Endothelial cell of umbilical vein (primary cell): ENCODE measurements around the gene ABCC1.

Source experiments
- EZH2 ChIP-seq: IDR thresholded peaks from 2 replicates; pipeline ENCODE4 v1.6.1; 2012; ENCODE audit warnings: borderline replicate concordance, low read depth, mild to moderate bottlenecking, moderate library complexity, low read length, inconsistent platforms; ENCODE audit not compliant: severe bottlenecking
- POLR2A ChIP-seq: IDR thresholded peaks from 2 replicates; pipeline ENCODE4 v1.6.1; 2012; ENCODE audit warnings: low read depth, mild to moderate bottlenecking, control low read depth, low read length
- TF ChIP-seq, protein P1 (sequence below), 2 donors: IDR thresholded peaks; 1 replicate in 1 of 2; 2 replicates in 1 of 2; pipeline ENCODE4 v1.5.1; 2011; ENCODE audit warnings: low read length in 2 of 2, mild to moderate bottlenecking in 2 of 2, moderate library complexity in 2 of 2, control low read depth in 1 of 2, inconsistent platforms in 1 of 2, low read depth in 1 of 2; ENCODE audit not compliant: insufficient read depth in 1 of 2; ENCODE audit errors: extremely low read depth in 1 of 2
- TF ChIP-seq, protein P2 (sequence below): IDR thresholded peaks from 2 replicates; pipeline ENCODE4 v1.6.1; 2011; ENCODE audit not compliant: insufficient read depth, insufficient read length

DNA sequence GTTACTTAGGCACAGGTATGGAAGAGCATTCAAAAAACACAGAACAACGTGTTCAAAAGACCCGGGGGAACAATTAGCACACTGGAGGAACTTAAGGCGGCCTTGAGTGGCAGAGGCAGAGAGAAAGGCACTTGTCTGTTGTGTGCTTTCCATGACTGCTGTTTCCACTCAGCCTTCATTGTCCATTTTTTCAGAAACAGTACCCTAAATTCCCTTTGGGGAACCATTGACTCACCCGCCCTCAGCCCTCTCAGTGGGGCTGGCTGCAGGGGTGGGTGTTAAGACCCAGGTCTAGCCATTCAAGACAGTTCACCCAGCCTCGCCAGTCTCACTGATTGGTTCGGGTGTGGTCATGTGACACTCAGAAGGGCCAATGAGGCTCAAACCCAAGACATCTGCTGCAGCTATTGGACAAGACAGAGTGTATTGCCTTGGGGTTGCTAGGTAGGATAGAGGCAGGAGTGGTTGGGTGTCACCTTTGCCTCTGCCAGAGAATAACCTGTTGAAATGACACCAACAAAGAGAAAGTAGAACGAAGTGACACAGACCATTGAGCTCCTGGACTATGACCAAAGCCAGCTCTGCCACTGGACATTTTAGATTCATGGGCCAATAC lies 41.4 kb upstream of the ABCC1 start:
- TF ChIP-seq, protein P1, sequence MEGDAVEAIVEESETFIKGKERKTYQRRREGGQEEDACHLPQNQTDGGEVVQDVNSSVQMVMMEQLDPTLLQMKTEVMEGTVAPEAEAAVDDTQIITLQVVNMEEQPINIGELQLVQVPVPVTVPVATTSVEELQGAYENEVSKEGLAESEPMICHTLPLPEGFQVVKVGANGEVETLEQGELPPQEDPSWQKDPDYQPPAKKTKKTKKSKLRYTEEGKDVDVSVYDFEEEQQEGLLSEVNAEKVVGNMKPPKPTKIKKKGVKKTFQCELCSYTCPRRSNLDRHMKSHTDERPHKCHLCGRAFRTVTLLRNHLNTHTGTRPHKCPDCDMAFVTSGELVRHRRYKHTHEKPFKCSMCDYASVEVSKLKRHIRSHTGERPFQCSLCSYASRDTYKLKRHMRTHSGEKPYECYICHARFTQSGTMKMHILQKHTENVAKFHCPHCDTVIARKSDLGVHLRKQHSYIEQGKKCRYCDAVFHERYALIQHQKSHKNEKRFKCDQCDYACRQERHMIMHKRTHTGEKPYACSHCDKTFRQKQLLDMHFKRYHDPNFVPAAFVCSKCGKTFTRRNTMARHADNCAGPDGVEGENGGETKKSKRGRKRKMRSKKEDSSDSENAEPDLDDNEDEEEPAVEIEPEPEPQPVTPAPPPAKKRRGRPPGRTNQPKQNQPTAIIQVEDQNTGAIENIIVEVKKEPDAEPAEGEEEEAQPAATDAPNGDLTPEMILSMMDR (IDR thresholded peaks at IDR 0.05; ENCODE audit: extremely low read depth in 1 of 2, insufficient read depth in 1 of 2, low read depth in 1 of 2, low read length in 2 of 2) = no peak
- no peak for TF ChIP-seq POLR2A
- TF ChIP-seq, protein P2, sequence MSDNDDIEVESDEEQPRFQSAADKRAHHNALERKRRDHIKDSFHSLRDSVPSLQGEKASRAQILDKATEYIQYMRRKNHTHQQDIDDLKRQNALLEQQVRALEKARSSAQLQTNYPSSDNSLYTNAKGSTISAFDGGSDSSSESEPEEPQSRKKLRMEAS = no peak
- TF ChIP-seq EZH2 = no peak
